Neural crest cell (in vitro differentiated cells): ENCODE results near the gene GAB4. TPM values are rescaled to one million over a fixed set of nuclear protein-coding genes. Genes with fewer than 3 reads are reported as not detected.

Experiments used
- DNase-seq: peaks from one replicate; pipeline ENCODE4 v3.0.0; 2021; ENCODE audit warnings: low read depth, mixed read lengths, low spot score
- H3K27ac Mint-ChIP-seq: one replicate; pipeline ENCODE4 v1.8.0; 2021; ENCODE audit warnings: mild to moderate bottlenecking, mixed read lengths; ENCODE audit not compliant: unreplicated experiment
- H3K27me3 Mint-ChIP-seq: 2 replicates; pipeline ENCODE4 v1.8.0; 2021; ENCODE audit warnings: low read depth, mild to moderate bottlenecking, mixed read lengths
- H3K36me3 Mint-ChIP-seq: 2 replicates; pipeline ENCODE4 v1.8.0; 2021; ENCODE audit warnings: low read depth, mild to moderate bottlenecking, mixed read lengths
- H3K4me1 Mint-ChIP-seq: 2 replicates; pipeline ENCODE4 v1.8.0; 2021; ENCODE audit warnings: mixed read lengths
- H3K4me3 Mint-ChIP-seq: one replicate; pipeline ENCODE4 v1.8.0; 2021; ENCODE audit warnings: mild to moderate bottlenecking, mixed read lengths
- H3K9me3 Mint-ChIP-seq: 2 replicates; pipeline ENCODE4 v1.8.0; 2021; ENCODE audit warnings: mixed read lengths
- total RNA-seq: library from RNA; stranded (reverse); gene quantifications from 2 replicates; pipeline ENCODE4 v1.2.1, GENCODE V29; 2021
- TF ChIP-seq, protein P1 (sequence below): fragments of 200-600 bp; sonication (generic); conservative IDR thresholded peaks from 2 replicates; pipeline ENCODE4 v1.5.0; 2021; ENCODE audit warnings: antibody characterized with exemption, mild to moderate bottlenecking

Gene GAB4
- total RNA-seq, 1 donor from 2014 or later, result not detected

DNA sequence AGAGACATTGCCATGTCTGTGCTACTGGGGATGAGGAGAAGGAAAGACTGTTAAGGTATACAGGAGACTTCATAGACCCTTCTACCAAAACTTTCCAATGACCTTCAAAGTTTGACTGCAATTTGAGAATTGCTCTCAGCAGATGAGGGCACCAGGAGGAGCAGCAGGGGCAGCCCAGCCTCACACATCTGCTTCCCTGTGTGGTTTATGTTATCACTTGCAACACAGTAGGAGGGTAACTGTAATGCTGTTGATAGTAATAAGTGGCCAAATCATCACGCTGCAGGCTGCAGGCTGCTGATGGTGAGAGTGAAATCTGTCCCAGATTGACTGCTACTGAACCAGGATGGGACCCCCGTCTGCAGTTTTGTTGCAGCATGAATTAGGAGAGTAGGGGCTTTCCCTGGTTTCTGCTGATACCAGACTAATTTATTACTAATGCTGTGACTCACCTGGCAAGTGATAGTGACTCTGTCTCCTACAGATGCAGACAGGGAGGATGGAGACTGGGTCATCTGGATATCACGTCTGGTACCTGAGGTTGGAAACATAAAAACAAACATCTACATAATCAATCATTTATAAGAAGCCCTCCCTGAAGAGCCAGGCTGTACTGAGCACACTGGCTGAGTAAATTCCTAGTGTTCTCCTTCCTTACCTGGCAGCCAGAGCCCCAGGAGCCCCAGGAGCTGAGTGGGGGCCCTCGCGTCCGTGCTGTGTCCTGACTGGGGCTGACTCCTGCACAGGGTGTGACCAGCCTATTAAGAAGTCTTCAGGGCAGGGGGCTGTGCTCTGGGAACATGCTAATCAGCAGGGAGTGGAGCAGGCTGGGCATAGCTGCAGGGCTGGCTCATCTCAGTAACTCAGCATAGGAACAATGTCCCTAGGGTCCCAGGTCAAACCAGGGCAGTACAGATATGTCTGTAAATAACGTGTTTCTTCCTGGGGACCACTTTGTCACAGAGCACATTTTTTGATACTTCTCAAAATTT, 74.4 kb downstream of the GAB4 start:
- TF ChIP-seq, protein P1, sequence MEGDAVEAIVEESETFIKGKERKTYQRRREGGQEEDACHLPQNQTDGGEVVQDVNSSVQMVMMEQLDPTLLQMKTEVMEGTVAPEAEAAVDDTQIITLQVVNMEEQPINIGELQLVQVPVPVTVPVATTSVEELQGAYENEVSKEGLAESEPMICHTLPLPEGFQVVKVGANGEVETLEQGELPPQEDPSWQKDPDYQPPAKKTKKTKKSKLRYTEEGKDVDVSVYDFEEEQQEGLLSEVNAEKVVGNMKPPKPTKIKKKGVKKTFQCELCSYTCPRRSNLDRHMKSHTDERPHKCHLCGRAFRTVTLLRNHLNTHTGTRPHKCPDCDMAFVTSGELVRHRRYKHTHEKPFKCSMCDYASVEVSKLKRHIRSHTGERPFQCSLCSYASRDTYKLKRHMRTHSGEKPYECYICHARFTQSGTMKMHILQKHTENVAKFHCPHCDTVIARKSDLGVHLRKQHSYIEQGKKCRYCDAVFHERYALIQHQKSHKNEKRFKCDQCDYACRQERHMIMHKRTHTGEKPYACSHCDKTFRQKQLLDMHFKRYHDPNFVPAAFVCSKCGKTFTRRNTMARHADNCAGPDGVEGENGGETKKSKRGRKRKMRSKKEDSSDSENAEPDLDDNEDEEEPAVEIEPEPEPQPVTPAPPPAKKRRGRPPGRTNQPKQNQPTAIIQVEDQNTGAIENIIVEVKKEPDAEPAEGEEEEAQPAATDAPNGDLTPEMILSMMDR, result no peak
- no peak for DNase-seq
- Mint-ChIP-seq H3K9me3 (no peaks in the 10 kb centered on the region), H3K27ac (no peak overlapping the region), H3K27me3 (peaks cover 87% of the 10 kb centered on the region), H3K4me3 (no peak overlapping the region), H3K4me1 (no peaks in the 10 kb centered on the region), H3K36me3 (no peaks in the 10 kb centered on the region)

DNA sequence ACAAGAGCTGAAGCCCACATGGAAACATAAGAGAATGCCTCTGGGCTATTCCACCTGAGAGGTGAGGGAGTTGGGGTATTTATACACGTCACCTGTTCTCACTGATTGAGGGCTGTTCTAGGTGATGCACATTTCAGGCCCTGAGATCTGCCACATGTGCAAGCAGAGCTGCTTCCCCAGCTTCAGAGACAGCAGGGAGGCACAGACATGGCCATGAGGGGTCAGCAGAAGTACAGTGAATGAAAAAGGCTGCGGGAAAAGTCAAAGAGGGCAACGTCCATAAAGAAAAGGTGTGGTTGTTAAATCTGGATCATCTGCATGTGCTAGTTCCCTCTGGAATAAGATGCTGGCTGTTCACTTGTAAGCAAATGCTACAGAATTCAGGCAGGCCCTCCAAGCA, 75.4 kb downstream of the GAB4 start:
- peaks cover 88% of the 10 kb centered on the region for H3K27me3 Mint-ChIP-seq
- DNase-seq, result no peak
- TF ChIP-seq, protein P1, result no peak
- no peak overlapping the region for H3K4me3 Mint-ChIP-seq
- no peaks in the 10 kb centered on the region for H3K36me3 Mint-ChIP-seq
- no peaks in the 10 kb centered on the region for H3K9me3 Mint-ChIP-seq
- no peaks in the 10 kb centered on the region for H3K4me1 Mint-ChIP-seq
- H3K27ac Mint-ChIP-seq, result no peak overlapping the region

DNA sequence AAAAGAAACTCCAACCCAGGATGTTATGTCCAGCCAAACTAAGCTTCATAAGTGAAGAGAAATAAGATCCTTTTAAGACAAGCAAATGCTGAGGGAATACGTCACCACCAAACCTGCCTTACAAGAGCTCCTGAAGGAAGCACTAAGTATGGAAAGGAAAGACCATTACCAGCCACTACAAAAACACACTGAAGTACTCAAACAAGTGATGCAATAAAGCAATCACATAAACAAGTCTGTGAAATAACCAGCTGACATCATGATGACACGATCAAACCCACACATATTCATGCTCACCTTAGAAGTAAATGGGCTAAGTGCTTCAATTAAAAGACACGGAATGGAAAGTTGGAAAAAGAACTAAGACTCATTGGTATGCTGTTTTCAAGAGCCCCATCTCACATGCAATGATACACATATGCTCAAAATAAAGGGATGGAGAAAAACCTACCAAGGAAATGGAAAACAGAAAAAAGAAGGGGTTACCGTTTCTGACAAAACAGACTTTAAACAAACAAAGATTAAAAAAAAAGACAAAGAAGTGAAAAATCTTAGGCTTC, 82.5 kb downstream of the GAB4 start:
- no peak overlapping the region for H3K27ac Mint-ChIP-seq
- TF ChIP-seq, protein P1, result no peak
- H3K9me3 Mint-ChIP-seq, result no peaks in the 10 kb centered on the region
- H3K27me3 Mint-ChIP-seq, result peaks cover 78% of the 10 kb centered on the region
- no peak overlapping the region for H3K4me3 Mint-ChIP-seq
- no peaks in the 10 kb centered on the region for H3K4me1 Mint-ChIP-seq
- DNase-seq, result no peak
- no peaks in the 10 kb centered on the region for H3K36me3 Mint-ChIP-seq

DNA sequence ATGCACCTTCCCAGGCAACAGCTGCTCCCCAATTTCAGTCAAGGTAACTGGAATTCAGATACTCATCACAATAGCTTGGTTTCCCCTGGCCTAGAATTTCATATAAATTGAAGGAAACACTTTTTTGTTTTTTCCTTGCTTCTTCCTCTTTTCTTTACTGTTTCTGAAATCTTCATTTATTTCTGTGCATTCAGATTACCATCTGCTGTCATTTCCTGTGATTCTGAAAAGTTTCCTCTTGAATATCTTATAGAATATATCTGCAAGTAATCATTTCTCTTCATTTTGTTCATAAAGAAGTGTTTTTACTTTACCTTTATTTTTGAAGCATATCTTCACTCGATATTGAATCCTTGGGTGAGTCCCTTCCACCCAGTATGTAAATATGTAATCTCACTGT, 85.3 kb downstream of the GAB4 start:
- DNase-seq, result no peak
- peaks cover under 1% of the 10 kb centered on the region for H3K4me1 Mint-ChIP-seq
- TF ChIP-seq, protein P1, result no peak
- peaks cover 58% of the 10 kb centered on the region for H3K27me3 Mint-ChIP-seq
- H3K4me3 Mint-ChIP-seq, result no peak overlapping the region
- no peaks in the 10 kb centered on the region for H3K36me3 Mint-ChIP-seq
- no peaks in the 10 kb centered on the region for H3K9me3 Mint-ChIP-seq
- H3K27ac Mint-ChIP-seq, result no peak overlapping the region

DNA sequence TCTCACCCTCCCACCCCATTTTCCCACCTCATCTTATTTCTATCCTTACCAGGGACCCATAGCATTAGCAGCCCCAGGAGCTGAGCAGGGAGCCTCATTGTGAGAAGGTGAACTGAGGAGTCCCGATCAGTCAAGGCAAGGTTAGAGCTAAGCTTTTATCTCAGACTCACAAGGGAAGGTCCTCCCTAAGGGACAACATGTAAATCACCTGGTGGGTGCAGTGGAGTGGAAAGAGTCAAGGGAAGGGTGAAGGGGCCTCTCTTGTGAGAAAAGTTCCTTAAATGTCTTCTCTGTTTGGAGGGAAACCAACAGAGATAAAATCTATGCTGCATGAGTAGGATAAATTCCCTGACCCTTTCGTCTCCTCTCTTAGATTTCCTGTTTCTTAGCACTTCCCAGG, 85.9 kb downstream of the GAB4 start:
- Mint-ChIP-seq H3K36me3 (no peaks in the 10 kb centered on the region), H3K27ac (no peak overlapping the region), H3K27me3 (peaks cover 62% of the 10 kb centered on the region), H3K9me3 (no peaks in the 10 kb centered on the region), H3K4me1 (peaks cover 4% of the 10 kb centered on the region), H3K4me3 (no peak overlapping the region)
- TF ChIP-seq, protein P1, result no peak
- no peak for DNase-seq
